Urinary bladder (tissue), 4 donors: ENCODE results near the gene DRD2. TPM values are rescaled to one million over a fixed set of nuclear protein-coding genes. Genes with fewer than 3 reads are reported as not detected.

Source experiments
- DNase-seq: peaks from one replicate; pipeline ENCODE4 v3.0.0-alpha.2; 2015; ENCODE audit errors: extremely low spot score
- H3K27ac ChIP-seq: one replicate; pipeline ENCODE4 v1.5.1; 2013; ENCODE audit warnings: low read depth, mild to moderate bottlenecking, moderate library complexity
- H3K36me3 ChIP-seq: one replicate; pipeline ENCODE4 v1.6.1; 2013; ENCODE audit warnings: mild to moderate bottlenecking, moderate library complexity; ENCODE audit not compliant: insufficient read depth
- H3K4me1 ChIP-seq: one replicate; pipeline ENCODE4 v1.6.1; 2013; ENCODE audit warnings: mild to moderate bottlenecking, moderate library complexity; ENCODE audit not compliant: insufficient read depth
- H3K4me3 ChIP-seq: one replicate; pipeline ENCODE4 v1.5.1; 2013; ENCODE audit warnings: low read depth, low read length
- WGBS: extraction: QIAGEN DNeasy Blood & Tissue Kit; methylation state at CpG from one replicate; pipeline ENCODE4 v1.1.7; 2013; 5-methylcytosine and 5-hydroxymethylcytosine counted together
- polyA plus RNA-seq: library from polyadenylated mRNA; stranded (reverse); fragments of 200-250 nt; gene quantifications from one replicate; pipeline ENCODE4 v1.2.3, GENCODE V29; 2013
- total RNA-seq: library from RNA; depleted of rRNA; stranded (reverse); fragments of >200 nt; gene quantifications from one replicate; pipeline ENCODE4 v1.2.3, GENCODE V29; 2014
- donor health status: healthy with polysubstance abuse.
- donor health status: healthy.

The DRD2 gene
- total and polyA plus RNA-seq, 2 donors: 0.23 to 0.32 TPM

DNA sequence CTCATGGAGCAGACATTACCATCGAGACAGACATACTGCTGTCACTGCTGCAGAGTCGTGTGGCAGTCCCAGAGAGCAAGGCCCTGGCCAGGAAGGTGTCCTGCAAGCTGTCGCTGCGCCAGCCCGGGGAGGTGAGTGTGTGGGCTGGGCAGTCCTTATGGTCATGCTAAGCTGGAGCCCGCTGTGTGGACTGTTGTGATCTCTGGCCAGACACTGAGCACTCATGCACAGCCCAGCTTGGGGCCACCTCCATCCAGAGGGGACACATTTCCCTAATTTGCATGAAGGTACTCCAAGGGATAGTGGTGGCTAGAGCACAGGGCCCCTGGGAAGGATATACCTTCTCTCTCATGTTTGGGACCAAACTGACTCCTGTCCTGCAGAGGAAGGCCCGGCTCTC is 78.0 kb downstream of the DRD2 start:
- DNase-seq: no peak

GRCh38 chr11:113396690-113397089 is 78.5 kb downstream of the DRD2 start:
- Histone ChIP-seq H3K27ac (no peak overlapping the region), H3K4me1 (no peaks in the 10 kb centered on the region), H3K4me3 (no peak overlapping the region), H3K36me3 (no peaks in the 10 kb centered on the region)
- WGBS: 76% methylated on average over 1 of the region's 1 CpG
- DNase-seq: no peak

More for the DNA sequence above, 78.0 kb downstream of the DRD2 start:
- Histone ChIP-seq H3K36me3 (no peaks in the 10 kb centered on the region), H3K4me3 (no peak overlapping the region), H3K4me1 (no peaks in the 10 kb centered on the region), H3K27ac (no peak overlapping the region)
- 78% methylated on average over 7 of the region's 7 CpGs for WGBS

DNA sequence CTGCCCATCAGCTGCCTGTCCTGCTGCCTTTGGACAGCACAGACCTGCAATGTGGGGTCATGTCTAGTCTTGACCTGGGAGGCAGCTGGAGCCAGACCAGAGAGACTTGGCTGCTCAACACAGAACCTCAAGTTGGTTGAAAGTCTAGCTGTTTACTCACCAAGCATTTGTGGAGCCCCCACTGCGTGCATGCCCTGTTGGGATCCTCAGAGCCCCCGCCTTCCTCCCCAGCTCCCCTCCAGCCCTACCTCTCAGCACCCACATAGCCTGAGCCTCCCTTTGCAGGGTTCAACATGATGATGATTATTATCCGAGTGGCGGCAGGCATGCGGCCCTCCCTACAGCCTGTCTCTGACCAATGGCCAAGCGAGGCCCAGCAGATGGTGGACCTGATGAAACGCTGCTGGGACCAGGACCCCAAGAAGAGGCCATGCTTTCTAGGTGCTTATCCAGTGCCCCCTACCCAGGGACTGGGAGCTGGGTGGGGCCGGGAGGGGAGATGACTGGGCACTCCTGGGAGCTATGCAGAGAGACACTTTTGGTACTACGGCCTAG is 79.3 kb downstream of the DRD2 start:
- WGBS: 95% methylated on average over 9 of the region's 9 CpGs

DNA sequence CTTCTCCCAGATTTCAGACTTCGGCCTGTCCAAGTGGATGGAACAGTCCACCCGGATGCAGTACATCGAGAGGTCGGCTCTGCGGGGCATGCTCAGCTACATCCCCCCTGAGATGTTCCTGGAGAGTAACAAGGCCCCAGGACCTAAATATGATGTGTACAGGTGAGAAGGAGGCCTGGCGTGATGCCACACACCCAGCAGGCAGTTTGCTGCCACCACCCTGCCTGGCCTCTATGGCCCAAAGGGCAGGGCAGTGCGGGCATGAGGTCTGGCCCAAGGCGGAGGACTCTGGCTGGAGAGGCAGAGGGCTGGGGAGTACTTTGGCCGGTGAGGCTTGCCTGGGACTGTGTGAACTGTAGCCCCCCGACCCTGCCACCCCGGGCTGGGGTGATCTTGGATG is 80.3 kb downstream of the DRD2 start:
- Histone ChIP-seq H3K27ac (no peak overlapping the region), H3K4me1 (no peaks in the 10 kb centered on the region), H3K36me3 (no peaks in the 10 kb centered on the region), H3K4me3 (no peak overlapping the region)
- WGBS: 95% methylated on average over 11 of the region's 11 CpGs
- no peak for DNase-seq

More for the DNA sequence above, 79.3 kb downstream of the DRD2 start:
- Histone ChIP-seq H3K27ac (no peak overlapping the region), H3K4me3 (no peak overlapping the region), H3K4me1 (no peaks in the 10 kb centered on the region), H3K36me3 (no peaks in the 10 kb centered on the region)
- DNase-seq: no peak

GRCh38 chr11:113393501-113393985 is 81.7 kb downstream of the DRD2 start:
- Histone ChIP-seq H3K36me3 (no peaks in the 10 kb centered on the region), H3K27ac (no peak overlapping the region), H3K4me1 (no peaks in the 10 kb centered on the region), H3K4me3 (no peak overlapping the region)
- 77% methylated on average over 8 of the region's 8 CpGs for WGBS
- DNase-seq: no peak

GRCh38 chr11:113392236-113392921 is 82.8 kb downstream of the DRD2 start:
- DNase-seq: no peak
- Histone ChIP-seq H3K4me1 (no peaks in the 10 kb centered on the region), H3K4me3 (no peak overlapping the region), H3K36me3 (no peaks in the 10 kb centered on the region), H3K27ac (no peak overlapping the region)
- 83% methylated on average over 3 of the region's 3 CpGs for WGBS

DNA sequence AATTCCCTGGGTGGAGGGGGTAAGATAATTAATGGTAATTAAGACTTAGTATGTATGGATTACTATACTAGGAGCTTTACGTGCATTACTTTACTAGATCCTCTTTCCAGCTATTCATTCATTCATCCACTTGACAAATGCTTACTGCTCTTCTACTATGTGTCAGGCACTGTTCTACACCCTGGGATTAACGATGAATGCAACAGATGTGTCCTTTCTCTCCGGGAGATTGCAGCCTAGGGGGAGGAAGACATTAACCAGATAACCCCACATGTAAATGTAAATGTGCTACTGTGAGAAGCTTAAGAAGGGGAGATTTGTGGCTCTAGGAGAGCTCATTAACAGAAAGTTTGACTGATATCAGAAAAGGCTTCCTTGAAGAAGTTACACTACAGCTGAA is 85.9 kb downstream of the DRD2 start:
- Histone ChIP-seq H3K27ac (no peak overlapping the region), H3K36me3 (no peaks in the 10 kb centered on the region), H3K4me1 (no peaks in the 10 kb centered on the region), H3K4me3 (no peak overlapping the region)
- 43% methylated on average over 3 of the region's 3 CpGs for WGBS
- no peak for DNase-seq

DNA sequence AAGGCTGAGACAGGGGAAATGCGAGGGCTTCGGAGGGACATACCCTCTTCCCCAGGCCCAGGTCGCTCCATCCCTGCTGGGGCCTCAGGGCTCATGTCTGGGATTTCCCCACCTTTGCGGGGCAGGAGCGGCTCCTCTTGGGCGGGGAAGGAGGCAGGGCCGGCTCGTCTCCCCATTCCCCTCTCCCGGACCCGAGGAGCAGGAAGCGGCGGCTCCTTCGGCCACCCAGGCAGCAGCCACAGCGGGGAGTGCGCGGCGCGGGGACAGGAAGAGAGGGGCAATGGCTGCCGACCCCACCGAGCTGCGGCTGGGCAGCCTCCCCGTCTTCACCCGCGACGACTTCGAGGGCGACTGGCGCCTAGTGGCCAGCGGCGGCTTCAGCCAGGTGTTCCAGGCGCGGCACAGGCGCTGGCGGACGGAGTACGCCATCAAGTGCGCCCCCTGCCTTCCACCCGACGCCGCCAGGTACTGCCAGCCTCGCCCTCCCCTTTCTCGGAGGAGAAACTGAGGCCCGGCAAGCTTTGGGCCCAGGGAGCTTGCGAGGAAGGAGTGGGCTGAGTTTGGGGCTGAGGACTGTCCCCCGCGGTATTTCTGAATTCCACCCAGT is 87.5 kb downstream of the DRD2 start, which contains the start of gene ANKK1:
TSS of gene ANKK1 (plus strand) at position 175 of the 607 bp plus-strand sequence. CDS start at position 281, 106 bp downstream.
- Histone ChIP-seq H3K4me1 (no peaks in the 10 kb centered on the region), H3K4me3 (peak within 1 kb of the TSS; percentile 10), H3K27ac (no peak within 1 kb of the TSS), H3K36me3 (no peaks in the 10 kb centered on the region)
- no peak for DNase-seq
- 7% methylated on average over 45 of the region's 46 CpGs for WGBS

DNA sequence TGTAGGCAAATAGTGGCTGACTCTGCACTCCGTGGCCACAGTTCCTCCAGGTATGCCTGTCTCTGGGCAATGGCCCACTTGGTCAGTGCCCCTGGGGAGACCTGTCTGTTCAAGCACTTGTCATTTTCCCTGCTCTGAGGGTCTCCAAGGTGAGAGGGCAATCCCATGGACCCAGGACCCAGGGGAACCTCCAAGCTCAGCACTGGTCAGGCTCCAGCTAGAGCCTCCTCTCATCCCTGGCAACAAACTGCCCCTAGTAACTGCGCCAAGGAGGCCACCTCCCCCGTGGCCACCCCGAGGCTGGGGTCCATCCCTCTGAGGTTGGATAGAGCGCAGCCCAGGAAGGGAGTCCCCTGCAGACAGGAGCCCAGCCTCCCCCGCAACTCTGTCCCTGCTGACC is 88.3 kb downstream of the DRD2 start:
- 85% methylated on average over 6 of the region's 6 CpGs for WGBS
- no peak overlapping the region for H3K27ac ChIP-seq

DNA sequence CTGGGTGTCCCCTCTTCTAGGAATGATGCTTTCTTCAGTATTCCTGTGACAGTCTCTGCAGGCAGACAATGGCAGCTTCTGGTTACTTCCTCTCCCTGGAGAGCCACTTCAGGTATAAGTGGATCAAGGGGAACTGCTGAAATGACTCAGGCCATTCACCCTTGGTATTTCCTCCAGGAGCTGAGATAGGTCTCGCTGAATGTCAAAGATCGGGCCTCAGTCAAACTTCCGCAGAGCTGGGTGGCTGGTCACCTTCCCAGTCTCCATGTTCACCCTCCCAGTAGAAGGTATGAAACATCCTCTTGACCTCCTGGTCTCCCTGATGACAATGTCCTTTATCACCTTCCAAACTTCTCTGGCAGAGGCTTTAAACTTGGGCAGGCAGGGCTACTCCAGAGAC is 89.4 kb downstream of the DRD2 start:
- Histone ChIP-seq H3K27ac (no peak overlapping the region), H3K36me3 (no peaks in the 10 kb centered on the region), H3K4me3 (no peak overlapping the region), H3K4me1 (no peaks in the 10 kb centered on the region)
- DNase-seq: no peak
- 95% methylated on average over 3 of the region's 3 CpGs for WGBS

More for the DNA sequence above, 88.3 kb downstream of the DRD2 start:
- no peak overlapping the region for H3K4me3 ChIP-seq
- no peaks in the 10 kb centered on the region for H3K36me3 ChIP-seq
- DNase-seq: no peak
- H3K4me1 ChIP-seq: no peaks in the 10 kb centered on the region

DNA sequence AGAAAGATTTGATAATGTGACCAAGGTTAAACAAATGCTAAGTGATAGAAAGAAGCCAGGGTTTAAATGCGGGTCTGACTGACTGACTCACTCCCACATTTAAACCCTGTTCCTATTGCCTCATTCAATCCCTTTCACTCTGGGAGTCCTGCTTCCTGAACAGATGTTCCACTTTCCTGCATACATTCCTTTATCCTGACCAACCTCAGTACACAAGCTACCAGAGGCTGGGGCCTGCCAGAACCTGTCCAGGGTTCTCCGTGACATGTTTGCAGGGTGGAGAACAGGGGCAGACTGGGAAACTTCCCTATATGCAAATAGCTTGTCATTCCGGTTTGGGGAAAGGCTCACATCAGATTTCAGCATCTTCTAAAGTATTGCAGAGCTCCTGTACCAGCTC is 90.6 kb downstream of the DRD2 start:
- Histone ChIP-seq H3K4me3 (no peak overlapping the region), H3K27ac (no peak overlapping the region), H3K36me3 (no peaks in the 10 kb centered on the region), H3K4me1 (no peaks in the 10 kb centered on the region)
- peak; percentile 58 for DNase-seq
- 50% methylated on average over 3 of the region's 3 CpGs for WGBS

DNA sequence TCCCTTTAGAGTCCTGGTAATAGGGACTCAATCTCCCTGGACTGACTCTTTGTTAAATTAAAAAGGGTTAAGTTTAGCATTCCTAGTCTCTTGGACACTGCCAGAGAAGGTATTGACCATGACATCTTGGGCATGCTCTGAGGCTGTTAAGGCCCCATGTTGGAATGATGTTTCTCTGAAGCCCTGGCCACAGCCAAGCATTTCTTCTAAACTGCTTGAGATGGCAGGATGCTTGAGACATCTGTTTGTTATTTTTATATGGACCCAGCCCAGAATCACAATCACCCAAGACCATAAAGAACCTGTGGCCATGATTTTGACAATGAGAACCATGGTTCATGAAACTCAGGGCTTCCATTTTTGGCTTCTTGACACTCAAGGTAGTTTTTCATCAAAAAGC is 93.1 kb downstream of the DRD2 start:
- H3K4me3 ChIP-seq: no peak overlapping the region
- no peak for DNase-seq
- H3K36me3 ChIP-seq: no peaks in the 10 kb centered on the region
- H3K27ac ChIP-seq: no peak overlapping the region
- H3K4me1 ChIP-seq: no peaks in the 10 kb centered on the region

GRCh38 chr11:113378692-113379091 is 96.5 kb downstream of the DRD2 start:
- no peaks in the 10 kb centered on the region for H3K36me3 ChIP-seq
- no peak overlapping the region for H3K4me3 ChIP-seq
- no peaks in the 10 kb centered on the region for H3K4me1 ChIP-seq
- WGBS: 82% methylated on average over 1 of the region's 1 CpG
- no peak overlapping the region for H3K27ac ChIP-seq
- no peak for DNase-seq
